Lower lobe of right lung (tissue), 2 donors: ENCODE data around the gene RPL4. TPM values are rescaled to one million over a fixed set of nuclear protein-coding genes. Genes with fewer than 3 reads are reported as not detected.

Experiments
- ATAC-seq, 2 donors: fragments of 200-7000 bp; cut with Tn5 transposase; one replicate each; pipeline ENCODE4 v1.9.1; 2020 to 2022; ENCODE audit warnings: mild to moderate bottlenecking in 2 of 2, moderate library complexity in 2 of 2
- DNase-seq: peaks from one replicate; pipeline ENCODE4 v3.0.0-alpha.2; 2020
- H3K27ac ChIP-seq: fragments of 200-600 bp; one replicate; pipeline ENCODE4 v1.8.0; 2022
- H3K27me3 ChIP-seq: fragments of 200-600 bp; one replicate; pipeline ENCODE4 v1.8.0; 2022; ENCODE audit warnings: low read depth
- H3K36me3 ChIP-seq: fragments of 200-600 bp; one replicate; pipeline ENCODE4 v1.8.0; 2022; ENCODE audit warnings: mild to moderate bottlenecking
- H3K4me1 ChIP-seq: fragments of 200-600 bp; one replicate; pipeline ENCODE4 v1.8.0; 2022
- H3K4me3 ChIP-seq: fragments of 200-600 bp; one replicate; pipeline ENCODE4 v1.8.0; 2022; ENCODE audit warnings: mild to moderate bottlenecking
- H3K9me3 ChIP-seq: fragments of 200-600 bp; one replicate; pipeline ENCODE4 v1.8.0; 2022
- CTCF ChIP-seq: fragments of 200-600 bp; IDR thresholded peaks from one replicate; pipeline ENCODE4 v1.8.0; 2022; ENCODE audit warnings: antibody characterized with exemption, mild to moderate bottlenecking
- intact Hi-C: fragments of 100-400 bp; cut with DNase I; formaldehyde crosslinking; loops from one replicate; pipeline ENCODE4 v1.11.0; 2022
- total RNA-seq: library from RNA; stranded (reverse); fragmentation: NEBNext Ultra II Directional; extraction: Animal tissue kit (Norgen Biotek cat#: 25700); gene quantifications from one replicate; pipeline ENCODE4 v1.2.1, GENCODE V29; 2021
- donor health status: DM: no; HTN: yes; CAD: no; lungs with severe emphysema.

Gene RPL4
- total RNA-seq, 1 donor from 2014 or later: 1,655 TPM

GRCh38 chr15:66488525-66488924, 16.1 kb downstream of the RPL4 start:
- Histone ChIP-seq H3K4me1 (no peaks in the 10 kb centered on the region), H3K27ac (no peak overlapping the region), H3K36me3 (peaks cover 91% of the 10 kb centered on the region), H3K4me3 (no peak overlapping the region), H3K27me3 (no peaks in the 10 kb centered on the region), H3K9me3 (no peaks in the 10 kb centered on the region)
- DNase-seq: no peak
- TF ChIP-seq CTCF: no peak
- intact Hi-C loops: no loop called here
- no peak for ATAC-seq

GRCh38 chr15:66486887-66487286, 17.8 kb downstream of the RPL4 start:
- Histone ChIP-seq H3K36me3 (peaks cover 86% of the 10 kb centered on the region), H3K27ac (no peak overlapping the region), H3K4me3 (no peak overlapping the region), H3K4me1 (no peaks in the 10 kb centered on the region), H3K27me3 (no peaks in the 10 kb centered on the region), H3K9me3 (no peaks in the 10 kb centered on the region)
- ATAC-seq (no peak), DNase-seq (no peak)
- intact Hi-C loops: no loop called here
- TF ChIP-seq CTCF: no peak

- Histone ChIP-seq H3K9me3 (no peaks in the 10 kb centered on the region), H3K36me3 (peaks cover 65% of the 10 kb centered on the region), H3K4me1 (no peaks in the 10 kb centered on the region), H3K27me3 (no peaks in the 10 kb centered on the region), H3K4me3 (no peak overlapping the region), H3K27ac (no peak overlapping the region)
- no peak for TF ChIP-seq CTCF
- intact Hi-C loops: no loop called here
- DNase-seq (no peak), ATAC-seq (no peak)
Measured at GRCh38 chr15:66484539-66485112, 20.0 kb downstream of the RPL4 start.

- Histone ChIP-seq H3K9me3 (no peaks in the 10 kb centered on the region), H3K27me3 (no peaks in the 10 kb centered on the region), H3K27ac (peak overlapping the region; percentile 24), H3K36me3 (peaks cover 50% of the 10 kb centered on the region), H3K4me3 (no peak overlapping the region), H3K4me1 (no peaks in the 10 kb centered on the region)
- intact Hi-C loops: no loop called here
- ATAC-seq (peak; percentile 70 to 81), DNase-seq (peak; percentile 64)
- TF ChIP-seq CTCF: no peak
Measured at GRCh38 chr15:66483131-66483566, 21.5 kb downstream of the RPL4 start.

GRCh38 chr15:66482539-66482938, 22.1 kb downstream of the RPL4 start:
- intact Hi-C loops: no loop called here
- ATAC-seq (peak; percentile 49 to 72), DNase-seq (peak; percentile 50)
- no peak for TF ChIP-seq CTCF
- H3K27ac ChIP-seq: peak overlapping the region; percentile 24
- H3K4me1 ChIP-seq: no peaks in the 10 kb centered on the region
- no peak overlapping the region for H3K4me3 ChIP-seq
- no peaks in the 10 kb centered on the region for H3K27me3 ChIP-seq
- H3K9me3 ChIP-seq: no peaks in the 10 kb centered on the region
- peaks cover 44% of the 10 kb centered on the region for H3K36me3 ChIP-seq
